ENCODE results near the gene GLI3.

GLI3 gene

GRCh38 chr7:42224391-42225003 is 12.5 kb downstream of the GLI3 start:
- H3K27me3 ChIP-seq (ENCODE audit: insufficient read depth, low read depth, severe bottlenecking), result peaks cover 31% of the 10 kb centered on the region
- no peaks in the 10 kb centered on the region for H3K36me3 ChIP-seq
- no peak for DNase-seq
- no peak for TF ChIP-seq CTCF (IDR thresholded peaks at IDR 0.05; ENCODE audit: low read depth, low read length)
- no peak overlapping the region for H3K4me3 ChIP-seq (ENCODE audit: low read depth, low read length)
- no peaks in the 10 kb centered on the region for H3K9me3 ChIP-seq (ENCODE audit: severe bottlenecking)
- H3K27ac ChIP-seq, result no peak overlapping the region

- Histone ChIP-seq H3K27ac (no peak overlapping the region), H3K36me3 (no peaks in the 10 kb centered on the region), H3K4me3 (ENCODE audit: low read depth, low read length) (no peak overlapping the region), H3K27me3 (ENCODE audit: insufficient read depth, low read depth, severe bottlenecking) (peaks cover 21% of the 10 kb centered on the region), H3K9me3 (ENCODE audit: severe bottlenecking) (no peaks in the 10 kb centered on the region)
- no peak for DNase-seq
- TF ChIP-seq CTCF (IDR thresholded peaks at IDR 0.05; ENCODE audit: low read depth, low read length), result no peak
Measured at GRCh38 chr7:42222891-42223290, 14.1 kb downstream of the GLI3 start.

- no peaks in the 10 kb centered on the region for H3K9me3 ChIP-seq (ENCODE audit: severe bottlenecking)
- no peak overlapping the region for H3K4me3 ChIP-seq (ENCODE audit: low read depth, low read length)
- H3K36me3 ChIP-seq, result no peaks in the 10 kb centered on the region
- no peak overlapping the region for H3K27ac ChIP-seq
- no peak for TF ChIP-seq CTCF (IDR thresholded peaks at IDR 0.05; ENCODE audit: low read depth, low read length)
- no peak for DNase-seq
- peaks cover 15% of the 10 kb centered on the region for H3K27me3 ChIP-seq (ENCODE audit: insufficient read depth, low read depth, severe bottlenecking)
Measured at GRCh38 chr7:42222125-42222524, 14.9 kb downstream of the GLI3 start.

- no peak for DNase-seq
- Histone ChIP-seq H3K27ac (no peak overlapping the region), H3K4me3 (ENCODE audit: low read depth, low read length) (no peak overlapping the region), H3K27me3 (ENCODE audit: insufficient read depth, low read depth, severe bottlenecking) (peaks cover 10% of the 10 kb centered on the region), H3K36me3 (no peaks in the 10 kb centered on the region), H3K9me3 (ENCODE audit: severe bottlenecking) (no peaks in the 10 kb centered on the region)
- TF ChIP-seq CTCF (IDR thresholded peaks at IDR 0.05; ENCODE audit: low read depth, low read length), result no peak
Measured at GRCh38 chr7:42221304-42221703, 15.7 kb downstream of the GLI3 start.

- DNase-seq, result no peak
- Histone ChIP-seq H3K27ac (no peak overlapping the region), H3K27me3 (ENCODE audit: insufficient read depth, low read depth, severe bottlenecking) (peaks cover 4% of the 10 kb centered on the region), H3K9me3 (ENCODE audit: severe bottlenecking) (no peaks in the 10 kb centered on the region), H3K4me3 (ENCODE audit: low read depth, low read length) (no peak overlapping the region), H3K36me3 (no peaks in the 10 kb centered on the region)
- no peak for TF ChIP-seq CTCF (IDR thresholded peaks at IDR 0.05; ENCODE audit: low read depth, low read length)
Measured at GRCh38 chr7:42219447-42219846, 17.6 kb downstream of the GLI3 start.

GRCh38 chr7:42218248-42218647 is 18.8 kb downstream of the GLI3 start:
- no peak for TF ChIP-seq CTCF (IDR thresholded peaks at IDR 0.05; ENCODE audit: low read depth, low read length)
- no peak overlapping the region for H3K4me3 ChIP-seq (ENCODE audit: low read depth, low read length)
- H3K27me3 ChIP-seq (ENCODE audit: insufficient read depth, low read depth, severe bottlenecking), result peaks cover 3% of the 10 kb centered on the region

More at GRCh38 chr7:42218248-42218647, 18.8 kb downstream of the GLI3 start:
- no peak overlapping the region for H3K27ac ChIP-seq
- no peaks in the 10 kb centered on the region for H3K36me3 ChIP-seq
- no peaks in the 10 kb centered on the region for H3K9me3 ChIP-seq (ENCODE audit: severe bottlenecking)
- DNase-seq, result no peak
